ENCODE measurements around the gene GRIA1. TPM values are rescaled to one million over a fixed set of nuclear protein-coding genes. Genes with fewer than 3 reads are reported as not detected.

The GRIA1 gene
- total and polyA plus RNA-seq, 2 donors (not counting 1 experiment from before 2014, with no cell fraction given), result not detected

GRCh38 chr5:153752890-153753289 lies 262.4 kb downstream of the GRIA1 start:
- POLR2A ChIA-PET, result no interaction called here

More at GRCh38 chr5:153752890-153753289, 262.4 kb downstream of the GRIA1 start:
- H3K4me3 ChIP-seq (ENCODE audit: control extremely low read depth in 1 of 5, extremely low read depth in 1 of 5, insufficient read depth in 1 of 5, low read depth in 2 of 5, low read length in 4 of 5), result no peak overlapping the region
- H3K4me1 ChIP-seq (ENCODE audit: control insufficient read depth in 2 of 2, insufficient read depth in 2 of 2, low read length in 2 of 2), result no peaks in the 10 kb centered on the region
- H3K4me3 Mint-ChIP-seq, result no peak overlapping the region
- TF ChIP-seq EZH2 (IDR thresholded peaks at IDR 0.05; ENCODE audit: borderline replicate concordance, insufficient read depth, low read depth, low read length, poor library complexity, severe bottlenecking) (no peak), CTCF (IDR thresholded peaks at IDR 0.05) (no peak)
- no peaks in the 10 kb centered on the region for H3K79me2 ChIP-seq (ENCODE audit: control insufficient read depth, insufficient read depth, low read length)
- no peak overlapping the region for H2AFZ ChIP-seq (ENCODE audit: insufficient read depth, low read depth, low read length, poor library complexity, severe bottlenecking)
- no peaks in the 10 kb centered on the region for H3K27me3 ChIP-seq (replicated peaks in 1 of 4; ENCODE audit: control extremely low read depth in 1 of 4, control insufficient read depth in 3 of 4, insufficient read depth in 4 of 4, low read length in 3 of 4)
- intact Hi-C loops (cut with micrococcal nuclease), result no loop called here
- DNase-seq, result no peak
- no peak for ATAC-seq (ENCODE audit: low read depth)
- no peak overlapping the region for H3K4me2 ChIP-seq (replicated peaks; ENCODE audit: low read depth, low read length, poor library complexity, severe bottlenecking)
- H3K36me3 ChIP-seq (replicated peaks in 1 of 2; ENCODE audit: control extremely low read depth in 1 of 2, control insufficient read depth in 1 of 2, extremely low read depth in 1 of 2, insufficient read depth in 2 of 2, low read length in 1 of 2), result no peaks in the 10 kb centered on the region
- H3K27me3 Mint-ChIP-seq, result no peaks in the 10 kb centered on the region
- no peaks in the 10 kb centered on the region for H4K20me1 ChIP-seq (ENCODE audit: control insufficient read depth, insufficient read depth, low read length, poor library complexity, severe bottlenecking)
- H3K9me3 Mint-ChIP-seq (ENCODE audit: insufficient read depth), result no peaks in the 10 kb centered on the region
- H3K27ac Mint-ChIP-seq, result no peak overlapping the region
- H3K27ac ChIP-seq (ENCODE audit: low read length in 2 of 2), result no peak overlapping the region
- H3K4me1 Mint-ChIP-seq, result no peaks in the 10 kb centered on the region
- CTCF ChIA-PET, result no interaction called here
- H3K9ac ChIP-seq (ENCODE audit: low read length), result no peak overlapping the region
- H3K9me3 ChIP-seq (ENCODE audit: control extremely low read depth in 1 of 3, control insufficient read depth in 2 of 3, insufficient read depth in 1 of 3, low read length in 2 of 3), result peaks cover 0 to 8% (median 0%) of the 10 kb centered on the region in 3 donors

Data from B cell (primary cell).